GM21381 (cell line): ENCODE results near the gene ZHX3.
A peak's percentile ranks its signal among the peaks of the same experiment; 100 is the strongest.

Experiments used
- ATAC-seq: cut with Tn5 transposase; IDR thresholded peaks from one replicate; pipeline ENCODE4 v1.9.1; 2021; ENCODE audit warnings: mild to moderate bottlenecking, moderate library complexity; ENCODE audit not compliant: unreplicated experiment

The ZHX3 gene

GRCh38 chr20:41158082-41158625, 159.4 kb downstream of the ZHX3 start:
- ATAC-seq: no peak

DNA sequence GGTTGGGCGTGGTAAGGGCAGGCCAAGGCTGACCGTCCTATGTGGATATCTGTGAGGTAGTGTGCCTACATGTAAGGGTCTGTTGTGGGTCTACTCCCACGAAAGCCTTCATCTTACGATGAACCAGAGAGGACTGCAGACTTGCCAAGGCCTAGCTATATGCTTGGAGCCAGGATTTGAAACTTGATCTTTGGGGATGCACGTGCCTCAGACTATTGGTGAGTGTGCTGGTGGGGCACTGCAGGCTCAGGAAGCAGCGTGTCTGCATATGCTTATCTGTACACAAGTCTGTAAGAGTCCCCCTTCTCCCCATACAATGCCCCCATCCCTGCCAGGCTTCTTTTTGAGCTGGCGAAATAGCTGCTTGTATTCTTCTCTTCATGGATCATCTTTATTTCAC, 162.3 kb downstream of the ZHX3 start:
- no peak for ATAC-seq

DNA sequence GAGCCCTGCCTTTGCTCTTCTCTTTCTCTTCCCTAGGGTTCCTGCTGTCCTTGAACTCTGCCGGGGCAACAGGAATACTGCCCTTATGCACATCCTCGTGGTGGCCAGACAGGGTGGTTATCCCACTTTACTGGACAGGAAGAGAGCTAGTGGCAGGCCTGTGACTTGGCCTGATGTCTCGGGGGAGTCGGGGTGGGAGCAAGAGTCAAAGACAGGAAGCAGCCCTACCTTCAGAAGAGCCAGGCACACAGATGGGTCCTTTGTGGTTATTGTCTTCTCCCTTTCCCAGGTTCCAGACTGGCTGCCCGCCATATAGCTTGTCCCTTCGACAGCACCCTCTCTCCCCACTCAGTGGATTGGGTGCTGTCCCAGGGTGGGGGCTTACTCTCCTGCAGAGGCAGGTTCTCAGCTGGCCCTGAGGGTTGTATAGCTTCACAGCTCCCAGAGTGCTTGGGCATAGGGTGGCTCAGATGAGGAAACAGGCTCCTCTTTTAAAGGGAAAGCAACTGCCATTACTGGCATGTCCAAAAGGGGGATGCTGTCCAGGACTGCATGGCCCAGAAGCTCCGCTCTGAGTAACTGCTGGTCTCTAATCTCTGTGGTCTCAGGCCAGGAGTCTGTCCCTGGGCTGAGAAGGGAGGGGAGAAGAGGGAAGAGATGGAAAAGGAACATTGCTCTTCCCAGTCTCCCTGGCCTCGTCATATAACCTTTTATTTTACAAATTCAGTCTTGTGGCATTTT, 162.9 kb downstream of the ZHX3 start:
- no peak for ATAC-seq

GRCh38 chr20:41152108-41152757, 165.3 kb downstream of the ZHX3 start:
- ATAC-seq: no peak

- ATAC-seq: no peak
Measured at GRCh38 chr20:41151134-41151869, 166.2 kb downstream of the ZHX3 start.

- no peak for ATAC-seq
Measured at GRCh38 chr20:41150664-41151063, 166.9 kb downstream of the ZHX3 start.

- ATAC-seq: no peak
Measured at GRCh38 chr20:41148942-41149341, 168.6 kb downstream of the ZHX3 start.

DNA sequence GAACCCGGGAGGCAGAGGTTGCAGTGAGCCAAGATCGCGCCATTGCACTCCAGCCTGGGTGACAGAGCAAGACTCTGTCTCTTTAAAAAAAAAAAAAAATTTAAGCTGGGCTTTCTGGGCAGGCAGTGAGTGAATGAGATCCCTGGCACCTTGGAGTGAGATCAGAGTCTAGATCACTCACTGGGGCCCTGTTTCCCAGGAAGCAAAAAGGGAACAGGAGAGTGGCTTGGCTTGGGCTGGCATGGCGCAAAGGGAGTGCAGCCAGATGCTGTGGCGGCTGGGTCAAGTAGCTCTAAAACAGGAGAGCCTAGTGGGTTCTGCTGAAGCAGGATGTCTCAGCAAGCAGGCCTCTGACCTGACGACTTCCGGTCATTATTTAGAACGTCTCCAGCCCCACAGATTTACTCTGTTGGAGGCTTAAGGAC, 169.8 kb downstream of the ZHX3 start:
- ATAC-seq: no peak

- no peak for ATAC-seq
Measured at GRCh38 chr20:41145821-41146620, 171.5 kb downstream of the ZHX3 start.

GRCh38 chr20:41145317-41145716, 172.2 kb downstream of the ZHX3 start:
- no peak for ATAC-seq

GRCh38 chr20:41143354-41143753, 174.2 kb downstream of the ZHX3 start:
- ATAC-seq: no peak

- ATAC-seq: peak; percentile 46
Measured at GRCh38 chr20:41142919-41143318, 174.6 kb downstream of the ZHX3 start.

- ATAC-seq: no peak
Measured at GRCh38 chr20:41142245-41142644, 175.3 kb downstream of the ZHX3 start.

DNA sequence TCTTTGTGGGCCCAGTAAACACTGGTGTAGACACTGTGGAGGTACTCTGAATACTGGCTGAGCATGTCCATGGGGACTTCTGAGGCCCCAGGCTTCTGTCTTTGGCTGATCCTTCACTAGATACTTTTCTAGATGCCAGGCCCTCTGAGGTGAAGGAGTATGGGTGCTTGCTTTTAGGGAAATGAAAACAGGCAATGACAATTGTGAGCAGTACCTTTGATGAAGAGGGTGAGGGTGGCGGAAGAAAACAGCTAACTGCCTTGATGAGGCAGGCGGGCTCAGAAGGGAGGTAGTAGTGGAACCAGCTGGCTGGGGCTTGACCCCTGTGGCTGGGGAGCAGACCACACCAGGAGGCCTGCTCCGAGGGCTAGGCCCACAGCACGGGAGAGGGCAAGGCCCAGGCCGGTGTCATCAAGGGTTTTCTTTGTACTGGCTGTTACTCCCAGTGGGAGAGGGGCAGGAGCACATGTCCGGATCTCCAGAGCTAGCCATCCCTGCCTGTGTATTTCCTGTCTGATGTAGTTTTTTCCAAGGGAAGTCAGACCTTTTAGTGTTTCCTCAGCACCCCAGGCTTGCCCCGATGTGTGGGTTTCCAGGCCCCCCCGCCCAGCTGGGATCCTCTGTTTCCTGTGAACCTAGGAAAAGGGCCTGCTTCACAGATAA, 176.2 kb downstream of the ZHX3 start:
- no peak for ATAC-seq

DNA sequence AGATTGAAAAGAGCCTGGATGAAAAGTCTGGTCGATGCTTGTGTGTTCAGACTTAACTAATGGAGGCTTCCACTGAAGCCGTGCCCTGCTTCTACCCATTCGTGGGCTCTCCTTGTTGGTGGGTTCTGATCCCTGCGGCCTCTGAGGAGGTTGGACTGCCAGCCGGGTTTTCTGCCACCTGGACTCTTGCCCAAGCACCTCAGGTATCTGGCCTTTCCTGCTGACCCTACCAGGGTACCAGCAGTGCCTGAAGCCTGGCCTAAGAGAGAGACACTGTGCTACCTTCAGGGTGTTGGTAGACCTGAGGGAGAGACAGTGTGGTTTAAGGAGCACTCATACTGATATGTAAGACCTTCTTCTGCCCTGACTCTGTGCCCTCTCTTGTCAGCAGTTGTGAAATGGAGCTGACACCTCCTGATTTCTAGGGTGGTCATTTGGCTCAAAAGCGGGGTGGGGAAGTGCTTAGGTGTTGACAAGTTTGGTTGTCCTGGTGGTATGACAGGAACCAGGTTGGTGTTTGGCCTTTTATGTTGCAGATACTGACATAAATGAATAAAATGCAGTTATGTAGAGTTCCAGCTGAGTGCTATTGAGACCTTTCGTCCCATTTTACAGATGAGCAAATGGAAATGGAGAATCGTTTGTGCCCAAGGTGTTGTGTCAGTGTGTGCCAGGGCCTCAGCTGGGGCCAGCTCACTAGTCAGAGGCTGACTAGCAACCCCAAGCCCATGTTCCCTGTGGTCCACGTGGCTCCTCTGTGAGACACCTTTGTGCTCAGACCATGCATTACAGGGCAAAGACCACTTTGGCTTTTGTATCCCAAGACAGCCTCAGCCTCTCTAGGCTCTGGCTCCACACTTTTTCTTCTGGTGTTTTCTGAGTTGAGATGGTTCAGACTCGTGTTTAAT, 177.1 kb downstream of the ZHX3 start:
- no peak for ATAC-seq

- ATAC-seq: no peak
Measured at GRCh38 chr20:41139227-41140093, 178.1 kb downstream of the ZHX3 start.

GRCh38 chr20:41138475-41139226, 178.9 kb downstream of the ZHX3 start:
- no peak for ATAC-seq
